Stomach (tissue), 9 donors: ENCODE data around the gene RCCD1. TPM values are rescaled to one million over a fixed set of nuclear protein-coding genes. Genes with fewer than 3 reads are reported as not detected.

ENCODE experiments used
- DNase-seq, 2 donors: peaks; one replicate each; pipeline versions ENCODE4 v3.0.0 to v3.0.0-alpha.2; 2013 to 2019
- H3K27ac ChIP-seq, 5 donors: fragments of 200-600 bp in 4 of 5; sonication (generic) in 4 of 5; one replicate each; pipeline ENCODE4 v1.5.1; 2013 to 2019; ENCODE audit warnings: mild to moderate bottlenecking in 1 of 5, moderate library complexity in 1 of 5
- H3K27me3 ChIP-seq, 3 donors: fragments of 200-600 bp; sonication (generic); one replicate each; pipeline ENCODE4 v1.5.1; 2017 to 2019; ENCODE audit warnings: mixed run types in 1 of 3
- H3K36me3 ChIP-seq, 4 donors: fragments of 200-600 bp; sonication (generic); 1 replicate in 3 of 4; 2 replicates in 1 of 4; pipeline ENCODE4 v1.5.1; 2016 to 2019
- H3K4me1 ChIP-seq, 4 donors: fragments of 200-600 bp; sonication (generic); one replicate each; pipeline ENCODE4 v1.5.1; 2016 to 2019
- H3K4me3 ChIP-seq, 4 donors: fragments of 200-600 bp; sonication (generic) in 3 of 4; one replicate each; pipeline ENCODE4 v1.5.1; 2016 to 2019; ENCODE audit warnings: mild to moderate bottlenecking in 1 of 4
- H3K9me3 ChIP-seq, 4 donors: fragments of 200-600 bp; sonication (generic); one replicate each; pipeline ENCODE4 v1.5.1; 2016 to 2019
- CTCF ChIP-seq, 7 experiments: fragments of 450-650 bp in 4 of 7; fragments of 200-600 bp in 3 of 7; sonication (generic) in 3 of 7; IDR thresholded peaks; one replicate each; pipeline ENCODE4 v1.5.1; 2016 to 2019; ENCODE audit warnings: antibody characterized with exemption in 7 of 7, control low read depth in 2 of 7, mild to moderate bottlenecking in 1 of 7
- EP300 ChIP-seq: sonication (generic); formaldehyde crosslinking; IDR thresholded peaks from one replicate; pipeline ENCODE4 v1.6.1; 2017; ENCODE audit warnings: antibody characterized with exemption
- POLR2A ChIP-seq, 4 donors: fragments of 450-650 bp; IDR thresholded peaks; one replicate each; pipeline ENCODE4 v1.6.1; 2016; ENCODE audit warnings: antibody characterized with exemption in 4 of 4, control low read depth in 2 of 4, mild to moderate bottlenecking in 1 of 4, moderate library complexity in 1 of 4
- POLR2AphosphoS5 ChIP-seq, 3 donors: sonication (generic); formaldehyde crosslinking; IDR thresholded peaks; one replicate each; pipeline ENCODE4 v1.6.1; 2016; ENCODE audit warnings: antibody characterized with exemption in 3 of 3
- WGBS, 5 donors: extraction: QIAGEN DNeasy Blood & Tissue Kit in 3 of 5; methylation state at CpG; one replicate each; pipeline versions ENCODE4 v1.1.5 to v1.1.7; 2013 to 2018; 5-methylcytosine and 5-hydroxymethylcytosine counted together
- intact Hi-C: fragments of 100-400 bp; cut with DNase I; formaldehyde crosslinking; loops from one replicate; pipeline ENCODE4 v1.15.1; 2023; ENCODE audit warnings: low total_unique reads
- polyA plus RNA-seq, 3 donors: library from polyadenylated mRNA; stranded (reverse); fragments of 200-250 nt; gene quantifications; one replicate each; pipeline ENCODE4 v1.2.3, GENCODE V29; 2013
- total RNA-seq, 5 donors: library from RNA; depleted of rRNA; stranded (reverse); fragments of >200 nt; gene quantifications; one replicate each; pipeline versions ENCODE4 v1.1.0 to v1.2.3, GENCODE V29; 2014 to 2016
- donor health status: healthy with polysubstance abuse.
- donor health status: Bipolar disorder and iron deficiency.
- donor health status: healthy.

Gene RCCD1
- total and polyA plus RNA-seq, 8 donors, result 2.2 to 98.5 (median 7.7) TPM

GRCh38 chr15:90955624-90956273, 1.1 kb downstream of the RCCD1 start:
- Histone ChIP-seq H3K4me3 (peak overlapping the region; percentile 72 to 80 (median 76)), H3K27me3 (no peaks in the 10 kb centered on the region), H3K27ac (peak overlapping the region in 3 of 5 donors; percentile 97), H3K9me3 (no peaks in the 10 kb centered on the region), H3K4me1 (peaks cover 14 to 53% (median 35%) of the 10 kb centered on the region in 4 donors), H3K36me3 (peaks cover 29 to 46% (median 42%) of the 10 kb centered on the region in 4 donors)
- WGBS, 5 donors, result 43 to 56% (median 50%) methylated on average over 17 to 20 of the region's 20 CpGs
- peak; percentile 61 to 66 for DNase-seq
- intact Hi-C loops, result loop anchor here (5.0 kb wide), 1 partner anchor 92 kb away; no protein-coding TSS in a partner anchor
- TF ChIP-seq POLR2A (IDR thresholded peaks at IDR 0.05) (no peak), POLR2AphosphoS5 (IDR thresholded peaks at IDR 0.05) (no peak), EP300 (no peak), CTCF (IDR thresholded peaks at IDR 0.05) (no peak)

GRCh38 chr15:90956274-90957030, 1.8 kb downstream of the RCCD1 start:
- WGBS, 5 donors, result 4 to 14% (median 6%) methylated on average over 24 to 56 of the region's 56 CpGs

GRCh38 chr15:90957031-90957790, 2.5 kb downstream of the RCCD1 start:
- Histone ChIP-seq H3K9me3 (no peaks in the 10 kb centered on the region), H3K27me3 (no peaks in the 10 kb centered on the region), H3K4me1 (peaks cover 14 to 53% (median 35%) of the 10 kb centered on the region in 4 donors), H3K4me3 (peak overlapping the region; percentile 60 to 76 (median 63)), H3K36me3 (peaks cover 17 to 46% (median 42%) of the 10 kb centered on the region in 4 donors), H3K27ac (peak overlapping the region in 4 of 5 donors; percentile 47 to 97 (median 88))
- TF ChIP-seq CTCF (IDR thresholded peaks at IDR 0.05) (no peak), POLR2AphosphoS5 (IDR thresholded peaks at IDR 0.05) (no peak), EP300 (no peak), POLR2A (IDR thresholded peaks at IDR 0.05) (no peak)
- WGBS, 5 donors, result 16 to 25% (median 20%) methylated on average over 34 to 63 of the region's 63 CpGs
- intact Hi-C loops, result loop anchor here (5.0 kb wide), 1 partner anchor 90 kb away; no protein-coding TSS in a partner anchor
- DNase-seq, result peak; percentile 42 to 72

More at GRCh38 chr15:90956274-90957030, 1.8 kb downstream of the RCCD1 start:
- Histone ChIP-seq H3K27ac (peak overlapping the region in 4 of 5 donors; percentile 47 to 97 (median 88)), H3K27me3 (no peaks in the 10 kb centered on the region), H3K36me3 (peaks cover 22 to 46% (median 42%) of the 10 kb centered on the region in 4 donors), H3K4me3 (peak overlapping the region; percentile 60 to 76 (median 63)), H3K4me1 (peaks cover 14 to 53% (median 35%) of the 10 kb centered on the region in 4 donors), H3K9me3 (no peaks in the 10 kb centered on the region)
- DNase-seq, result peak; percentile 83 to 93
- TF ChIP-seq POLR2A (IDR thresholded peaks at IDR 0.05) (no peak), EP300 (no peak), POLR2AphosphoS5 (IDR thresholded peaks at IDR 0.05) (peak in 1 of 3 donors; percentile 29), CTCF (IDR thresholded peaks at IDR 0.05) (peak in 5 of 7 experiments; percentile 66 to 99 (median 93))
- intact Hi-C loops, result loop anchor here (5.0 kb wide), 1 partner anchor 91 kb away; no protein-coding TSS in a partner anchor
